NCI-H2227 treated with DMSO at 0.1 percent for 48 hours (cell line): ENCODE measurements around the gene NEU2.

ENCODE experiments used
- DNase-seq: peaks from one replicate; lab custom pipeline; 2025; lab: John Stamatoyannopoulos, UW

The NEU2 gene

GRCh38 chr2:233032551-233033320, at the start of gene NEU2:
Gene NEU2 (plus strand): TSS chr2:233032672. CDS start chr2:233032672, 0 bp downstream.
- no peak for DNase-seq

- no peak for DNase-seq
Observed at GRCh38 chr2:232982926-232983668, 49.4 kb upstream of the NEU2 start.

- DNase-seq, result no peak
Observed at GRCh38 chr2:232983669-232984140, 48.8 kb upstream of the NEU2 start.

- DNase-seq, result no peak
Observed at GRCh38 chr2:232984451-232985207, 47.8 kb upstream of the NEU2 start.

- DNase-seq, result no peak
Observed at GRCh38 chr2:232986155-232986554, 46.3 kb upstream of the NEU2 start.

- no peak for DNase-seq
Observed at GRCh38 chr2:232993231-232993821, 39.1 kb upstream of the NEU2 start.

- no peak for DNase-seq
Observed at GRCh38 chr2:232994446-232994845, 38.0 kb upstream of the NEU2 start.

GRCh38 chr2:232997749-232998665, 34.5 kb upstream of the NEU2 start:
- no peak for DNase-seq

GRCh38 chr2:232998666-232998985, 33.8 kb upstream of the NEU2 start:
- DNase-seq, result no peak

GRCh38 chr2:232999354-232999753, 33.1 kb upstream of the NEU2 start:
- DNase-seq, result no peak

GRCh38 chr2:233000886-233001750, 31.4 kb upstream of the NEU2 start:
- DNase-seq, result no peak

- DNase-seq, result no peak
Observed at GRCh38 chr2:233002829-233003657, 29.4 kb upstream of the NEU2 start.

GRCh38 chr2:233003658-233004555, 28.6 kb upstream of the NEU2 start:
- DNase-seq, result no peak

- no peak for DNase-seq
Observed at GRCh38 chr2:233005096-233005495, 27.4 kb upstream of the NEU2 start.

GRCh38 chr2:233006648-233007047, 25.8 kb upstream of the NEU2 start:
- DNase-seq, result no peak

GRCh38 chr2:233007270-233007669, 25.2 kb upstream of the NEU2 start:
- DNase-seq, result no peak

GRCh38 chr2:233007739-233008138, 24.7 kb upstream of the NEU2 start:
- DNase-seq, result no peak

GRCh38 chr2:233009661-233010060, 22.8 kb upstream of the NEU2 start:
- no peak for DNase-seq
